GM15510 (cell line): ENCODE measurements around the gene UCP2.

Experiments
- POLR2A ChIP-seq: IDR thresholded peaks from 3 replicates; pipeline ENCODE4 v1.6.1; 2011; ENCODE audit warnings: borderline replicate concordance; ENCODE audit not compliant: insufficient read length; ENCODE audit errors: extremely low read depth

The UCP2 gene

GRCh38 chr11:73982990-73983740, 522 bp upstream of the UCP2 start:
- peak; percentile 51 for TF ChIP-seq POLR2A

GRCh38 chr11:73981051-73981805, 1.4 kb downstream of the UCP2 start:
- no peak for TF ChIP-seq POLR2A

GRCh38 chr11:73980001-73980961, 2.4 kb downstream of the UCP2 start:
- TF ChIP-seq POLR2A = peak; percentile 29

- TF ChIP-seq POLR2A = no peak
Observed at GRCh38 chr11:73978576-73979086, 4.0 kb downstream of the UCP2 start.

GRCh38 chr11:73977856-73978519, 4.7 kb downstream of the UCP2 start:
- no peak for TF ChIP-seq POLR2A

GRCh38 chr11:73976451-73977151, 6.0 kb downstream of the UCP2 start:
- no peak for TF ChIP-seq POLR2A

- no peak for TF ChIP-seq POLR2A
Observed at GRCh38 chr11:73975479-73975757, 7.2 kb downstream of the UCP2 start.

GRCh38 chr11:73974604-73975478, 7.8 kb downstream of the UCP2 start:
- TF ChIP-seq POLR2A = no peak

- peak; percentile 9 for TF ChIP-seq POLR2A
Observed at GRCh38 chr11:73972620-73973449, 9.8 kb downstream of the UCP2 start.

- TF ChIP-seq POLR2A = no peak
Observed at GRCh38 chr11:73972187-73972586, 10.5 kb downstream of the UCP2 start.

- TF ChIP-seq POLR2A = peak; percentile 43
Observed at GRCh38 chr11:73971175-73971719, 11.4 kb downstream of the UCP2 start.
